Endothelial cell of umbilical vein (primary cell): Measurements from ENCODE around the gene NKTR. TPM values are rescaled to one million over a fixed set of nuclear protein-coding genes. Genes with fewer than 3 reads are reported as not detected.

Source experiments
- BruUV-seq: library from RNA; stranded (reverse); fragments of 400-500 nt; replicated peaks from 2 replicates; lab custom pipeline; 2021; lab: Mats Ljungman, UMichigan
- CTCF ChIA-PET: fragments of 300-600, 350-600 bp; sonication (Branson Sonifier 250); formaldehyde crosslinking; loops from one replicate; lab custom pipeline; 2021; ENCODE audit warnings: antibody characterized with exemption, inconsistent platforms; lab: Charles Lee
- POLR2A ChIA-PET: fragments of 300-600, 350-600 bp; sonication (Branson Sonifier 250); formaldehyde crosslinking; loops from one replicate; lab custom pipeline; 2021; ENCODE audit warnings: antibody characterized with exemption, inconsistent platforms; lab: Charles Lee
- DNase-seq: peaks from one replicate; pipeline ENCODE4 v3.0.0-alpha.2; 2011; ENCODE audit warnings: low read depth, low spot score
- FAIRE-seq: peaks from 2 replicates; lab custom pipeline; 2011; peaks lifted over from hg19 to GRCh38; lab: Jason Lieb, UNC
- H2AFZ ChIP-seq: 2 replicates; pipeline ENCODE4 v1.6.0; 2012; ENCODE audit warnings: low read depth, low read length, control low read depth, inconsistent platforms
- H3K27ac ChIP-seq: 2 replicates; pipeline ENCODE4 v1.5.1; 2011; ENCODE audit warnings: low read depth, mild to moderate bottlenecking, control low read depth, low read length, moderate library complexity; ENCODE audit not compliant: insufficient read depth
- H3K27me3 ChIP-seq, 2 experiments: 2 replicates each; pipeline versions ENCODE4 v1.6.0 to v1.6.1; 2011; ENCODE audit warnings: low read length in 2 of 2, mixed read lengths in 1 of 2; ENCODE audit not compliant: control insufficient read depth in 2 of 2, insufficient read depth in 2 of 2
- H3K36me3 ChIP-seq, 2 experiments: 2 replicates in 1 of 2; 3 replicates in 1 of 2; pipeline ENCODE4 v1.5.1; 2011; ENCODE audit warnings: low read length in 2 of 2, mild to moderate bottlenecking in 1 of 2, moderate library complexity in 1 of 2; ENCODE audit not compliant: control insufficient read depth in 2 of 2, insufficient read depth in 2 of 2; ENCODE audit errors: extremely low read depth in 1 of 2
- H3K4me1 ChIP-seq: 3 replicates; pipeline ENCODE4 v1.5.1; 2011; ENCODE audit warnings: mild to moderate bottlenecking, low read length; ENCODE audit not compliant: control insufficient read depth, insufficient read depth; ENCODE audit errors: extremely low read depth
- H3K4me2 ChIP-seq: 2 replicates; pipeline ENCODE4 v1.6.1; 2011; ENCODE audit warnings: low read length, control low read depth, mixed read lengths; ENCODE audit not compliant: insufficient read depth
- H3K4me3 ChIP-seq, 3 experiments: fragments of 200-600 bp in 1 of 3; sonication (generic), shearing (Covaris generic) in 1 of 3; replicated peaks in 1 of 3; 2 replicates each; pipeline ENCODE4 v1.5.1; 2011 to 2016; ENCODE audit warnings: control low read depth in 3 of 3, low read length in 3 of 3, mild to moderate bottlenecking in 2 of 3, inconsistent platforms in 1 of 3, low read depth in 1 of 3, moderate library complexity in 1 of 3; ENCODE audit not compliant: insufficient read depth in 1 of 3
- H3K79me2 ChIP-seq: 2 replicates; pipeline ENCODE4 v1.6.0; 2012; ENCODE audit warnings: low read length, inconsistent platforms; ENCODE audit not compliant: control insufficient read depth, insufficient read depth
- H3K9ac ChIP-seq: replicated peaks from 2 replicates; pipeline ENCODE3; 2011; ENCODE audit warnings: low read length, control low read depth; ENCODE audit not compliant: insufficient read depth; ENCODE audit errors: extremely low read depth
- H3K9me1 ChIP-seq: replicated peaks from 3 replicates; pipeline ENCODE4 v1.6.0; 2011; ENCODE audit warnings: mild to moderate bottlenecking, low read length; ENCODE audit not compliant: control insufficient read depth, insufficient read depth; ENCODE audit errors: extremely low read depth
- H3K9me3 ChIP-seq: replicated peaks from 2 replicates; pipeline ENCODE4 v1.5.1; 2012; ENCODE audit warnings: low read length, inconsistent platforms; ENCODE audit not compliant: control insufficient read depth, insufficient read depth
- H4K20me1 ChIP-seq: replicated peaks from 2 replicates; pipeline ENCODE3; 2011; ENCODE audit warnings: mild to moderate bottlenecking, low read length; ENCODE audit not compliant: control insufficient read depth, insufficient read depth; ENCODE audit errors: extremely low read depth
- EZH2 ChIP-seq: IDR thresholded peaks from 2 replicates; pipeline ENCODE4 v1.6.1; 2012; ENCODE audit warnings: borderline replicate concordance, low read depth, mild to moderate bottlenecking, moderate library complexity, low read length, inconsistent platforms; ENCODE audit not compliant: severe bottlenecking
- FOS ChIP-seq: IDR thresholded peaks from 2 replicates; pipeline ENCODE4 v1.6.1; 2011; ENCODE audit warnings: mild to moderate bottlenecking, low read length, moderate library complexity, borderline replicate concordance; ENCODE audit not compliant: insufficient read depth
- GATA2 ChIP-seq: IDR thresholded peaks from 2 replicates; pipeline ENCODE4 v1.7.0; 2011; ENCODE audit warnings: low read depth, mild to moderate bottlenecking, moderate library complexity, mixed read lengths, low read length; ENCODE audit not compliant: insufficient read length, insufficient read depth
- JUN ChIP-seq: IDR thresholded peaks from 2 replicates; pipeline ENCODE4 v1.6.1; 2011; ENCODE audit warnings: borderline replicate concordance, low read depth; ENCODE audit not compliant: insufficient read length, insufficient read depth
- MYC ChIP-seq: IDR thresholded peaks from one replicate; pipeline ENCODE4 v1.6.1; 2011; ENCODE audit warnings: mild to moderate bottlenecking, low read depth, low read length
- POLR2A ChIP-seq: IDR thresholded peaks from 2 replicates; pipeline ENCODE4 v1.6.1; 2012; ENCODE audit warnings: low read depth, mild to moderate bottlenecking, control low read depth, low read length
- POLR2AphosphoS5 ChIP-seq: IDR thresholded peaks from 2 replicates; pipeline ENCODE4 v1.6.1; 2012; ENCODE audit warnings: low read depth, mild to moderate bottlenecking, control low read depth, low read length, moderate library complexity; ENCODE audit not compliant: insufficient read depth
- dilution Hi-C: fragments of 300-500 bp; cut with MboI; formaldehyde crosslinking; loops from one replicate; pipeline ENCODE4 v1.15.0; 2019; ENCODE audit warnings: low sequenced_read_pairs; ENCODE audit not compliant: extremely low pct_ligation_motif_present
- intact Hi-C: fragments of 100-400 bp; cut with micrococcal nuclease; formaldehyde crosslinking; loops from one replicate; pipeline ENCODE4 v1.10.0; 2022
- polyA plus RNA-seq, 4 experiments: library from polyadenylated mRNA; depleted of rRNA in 3 of 4; stranded (reverse) in 3 of 4; unstranded in 1 of 4; fragments of >200 nt; gene quantifications; 2 replicates each; pipeline versions ENCODE4 v1.2.1 to v1.2.3, GENCODE V29; 2011 to 2012; ENCODE audit warnings: missing spikeins in 1 of 4
- total RNA-seq: library from RNA; stranded (reverse); gene quantifications from 2 replicates; pipeline ENCODE4 v1.2.3, GENCODE V29; 2021
- TF ChIP-seq, protein P1 (sequence below): IDR thresholded peaks from 2 replicates; pipeline ENCODE4 v1.6.1; 2011; ENCODE audit not compliant: insufficient read depth, insufficient read length
- TF ChIP-seq, protein P2 (sequence below), 2 donors: IDR thresholded peaks; 1 replicate in 1 of 2; 2 replicates in 1 of 2; pipeline ENCODE4 v1.5.1; 2011; ENCODE audit warnings: low read length in 2 of 2, mild to moderate bottlenecking in 2 of 2, moderate library complexity in 2 of 2, control low read depth in 1 of 2, inconsistent platforms in 1 of 2, low read depth in 1 of 2; ENCODE audit not compliant: insufficient read depth in 1 of 2; ENCODE audit errors: extremely low read depth in 1 of 2

Gene NKTR
- total and polyA plus RNA-seq, 2 donors (not counting 3 experiments of a cell fraction or from before 2014, with no cell fraction given): 27.4 to 99.0 TPM

DNA sequence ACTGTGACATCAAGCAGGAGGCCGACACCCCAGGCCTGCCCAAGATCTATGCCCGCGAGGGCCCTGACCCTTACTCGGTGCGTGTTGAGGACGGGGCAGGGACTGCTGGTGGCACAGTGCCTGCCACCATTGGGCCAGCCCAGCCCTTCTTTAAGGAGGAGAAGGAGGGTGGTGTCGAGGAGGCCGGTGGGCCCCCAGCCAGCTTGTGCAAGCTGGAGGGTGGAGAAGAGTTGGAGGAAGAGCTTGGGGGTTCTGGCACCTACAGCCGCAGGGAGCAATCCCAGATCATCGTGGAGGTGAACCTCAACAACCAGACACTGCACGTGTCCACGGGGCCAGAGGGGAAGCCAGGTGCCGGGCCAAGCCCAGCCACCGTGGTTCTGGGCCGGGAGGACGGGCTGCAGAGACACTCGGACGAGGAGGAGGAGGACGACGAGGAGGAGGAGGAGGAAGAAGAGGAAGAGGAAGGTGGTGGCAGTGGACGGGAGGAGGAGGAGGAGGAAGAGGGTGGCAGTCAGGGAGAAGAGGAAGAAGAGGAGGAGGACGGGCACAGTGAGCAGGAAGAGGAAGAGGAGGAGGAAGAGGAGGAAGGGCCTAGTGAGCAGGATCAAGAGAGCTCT lies 58.4 kb downstream of the NKTR start:
- DNase-seq (no peak), FAIRE-seq (no peak)
- peaks cover 0 to 10% of the 10 kb centered on the region in 2 experiments for H3K36me3 ChIP-seq
- H3K9me3 ChIP-seq: no peaks in the 10 kb centered on the region
- H3K4me1 ChIP-seq: peaks cover 14% of the 10 kb centered on the region
- H3K4me2 ChIP-seq: no peak overlapping the region
- TF ChIP-seq EZH2 (no peak), JUN (no peak), POLR2A (no peak), POLR2AphosphoS5 (no peak), FOS (no peak), GATA2 (no peak)
- H4K20me1 ChIP-seq: no peaks in the 10 kb centered on the region
- ChIA-PET CTCF (no interaction called here), POLR2A (no interaction called here)
- no peak overlapping the region for H2AFZ ChIP-seq
- no peak overlapping the region for H3K4me3 ChIP-seq
- no TSS peak for BruUV-seq
- H3K27ac ChIP-seq: no peak overlapping the region
- dilution Hi-C loops (no loop called here), intact Hi-C loops (no loop called here)
- H3K27me3 ChIP-seq: no peaks in the 10 kb centered on the region
- H3K9me1 ChIP-seq: no peaks in the 10 kb centered on the region
- H3K79me2 ChIP-seq: peaks cover 16% of the 10 kb centered on the region
- no peak overlapping the region for H3K9ac ChIP-seq

DNA sequence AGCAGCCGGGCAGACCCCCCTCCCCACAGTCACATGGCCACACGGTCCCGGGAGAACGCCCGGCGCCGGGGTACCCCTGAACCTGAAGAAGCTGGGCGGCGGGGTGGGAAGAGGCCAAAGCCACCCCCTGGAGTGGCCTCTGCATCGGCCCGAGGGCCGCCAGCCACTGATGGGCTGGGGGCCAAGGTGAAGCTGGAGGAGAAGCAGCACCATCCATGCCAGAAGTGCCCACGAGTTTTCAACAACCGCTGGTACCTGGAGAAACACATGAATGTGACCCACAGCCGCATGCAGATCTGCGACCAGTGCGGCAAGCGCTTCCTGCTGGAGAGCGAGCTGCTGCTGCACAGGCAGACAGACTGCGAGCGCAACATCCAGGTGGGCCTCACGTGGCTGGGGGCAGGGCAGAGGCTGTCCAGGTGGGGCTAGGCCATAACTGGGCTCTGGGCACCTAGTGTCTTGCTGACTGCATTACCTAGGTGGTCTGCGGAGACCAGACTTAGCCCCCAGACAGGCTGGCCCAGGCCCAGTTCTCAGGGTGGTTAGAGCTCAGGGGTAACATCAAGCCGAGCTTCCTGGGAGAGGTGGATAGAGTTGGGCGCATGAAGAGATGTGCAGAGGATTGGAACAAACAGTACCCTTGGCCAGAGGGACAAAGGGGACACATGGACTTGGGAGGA lies 59.1 kb downstream of the NKTR start:
- intact Hi-C loops: no loop called here
- no peak overlapping the region for H3K4me2 ChIP-seq
- H3K9ac ChIP-seq: no peak overlapping the region
- no peaks in the 10 kb centered on the region for H3K27me3 ChIP-seq
- FAIRE-seq (no peak), DNase-seq (no peak)
- no peak overlapping the region for H3K27ac ChIP-seq
- peaks cover 15% of the 10 kb centered on the region for H3K79me2 ChIP-seq
- peaks cover 0 to 10% of the 10 kb centered on the region in 2 experiments for H3K36me3 ChIP-seq
- no peak overlapping the region for H2AFZ ChIP-seq
- no peak overlapping the region for H3K4me3 ChIP-seq
- dilution Hi-C loops: no loop called here
- peaks cover 14% of the 10 kb centered on the region for H3K4me1 ChIP-seq
- H3K9me3 ChIP-seq: no peaks in the 10 kb centered on the region
- no peaks in the 10 kb centered on the region for H4K20me1 ChIP-seq
- ChIA-PET POLR2A (interaction anchor here (0.6 kb wide), 1 partner anchor 57 kb away, joined by 5 read pairs; no protein-coding TSS in a partner anchor), CTCF (no interaction called here)
- no peak for TF ChIP-seq FOS
- TF ChIP-seq POLR2AphosphoS5: no peak
- no peak for TF ChIP-seq GATA2
- TF ChIP-seq POLR2A: no peak
- no peak for TF ChIP-seq EZH2
- no peak for TF ChIP-seq MYC
- TF ChIP-seq, protein P1, sequence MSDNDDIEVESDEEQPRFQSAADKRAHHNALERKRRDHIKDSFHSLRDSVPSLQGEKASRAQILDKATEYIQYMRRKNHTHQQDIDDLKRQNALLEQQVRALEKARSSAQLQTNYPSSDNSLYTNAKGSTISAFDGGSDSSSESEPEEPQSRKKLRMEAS: no peak
- no peak for TF ChIP-seq JUN
- TF ChIP-seq, protein P2, sequence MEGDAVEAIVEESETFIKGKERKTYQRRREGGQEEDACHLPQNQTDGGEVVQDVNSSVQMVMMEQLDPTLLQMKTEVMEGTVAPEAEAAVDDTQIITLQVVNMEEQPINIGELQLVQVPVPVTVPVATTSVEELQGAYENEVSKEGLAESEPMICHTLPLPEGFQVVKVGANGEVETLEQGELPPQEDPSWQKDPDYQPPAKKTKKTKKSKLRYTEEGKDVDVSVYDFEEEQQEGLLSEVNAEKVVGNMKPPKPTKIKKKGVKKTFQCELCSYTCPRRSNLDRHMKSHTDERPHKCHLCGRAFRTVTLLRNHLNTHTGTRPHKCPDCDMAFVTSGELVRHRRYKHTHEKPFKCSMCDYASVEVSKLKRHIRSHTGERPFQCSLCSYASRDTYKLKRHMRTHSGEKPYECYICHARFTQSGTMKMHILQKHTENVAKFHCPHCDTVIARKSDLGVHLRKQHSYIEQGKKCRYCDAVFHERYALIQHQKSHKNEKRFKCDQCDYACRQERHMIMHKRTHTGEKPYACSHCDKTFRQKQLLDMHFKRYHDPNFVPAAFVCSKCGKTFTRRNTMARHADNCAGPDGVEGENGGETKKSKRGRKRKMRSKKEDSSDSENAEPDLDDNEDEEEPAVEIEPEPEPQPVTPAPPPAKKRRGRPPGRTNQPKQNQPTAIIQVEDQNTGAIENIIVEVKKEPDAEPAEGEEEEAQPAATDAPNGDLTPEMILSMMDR (IDR thresholded peaks at IDR 0.05; ENCODE audit: extremely low read depth in 1 of 2, insufficient read depth in 1 of 2, low read depth in 1 of 2, low read length in 2 of 2): no peak
- H3K9me1 ChIP-seq: no peaks in the 10 kb centered on the region
- no TSS peak for BruUV-seq
